ENCODE measurements around the gene PTCD1. TPM values are rescaled to one million over a fixed set of nuclear protein-coding genes. Genes with fewer than 3 reads are reported as not detected.

Gene PTCD1
- total and polyA plus RNA-seq, 2 experiments from 2014 or later: 2.8 to 5.2 TPM

GRCh38 chr7:99379043-99379577 lies 59.5 kb downstream of the PTCD1 start:
- H3K9me2 ChIP-seq (ENCODE audit: insufficient read depth): no peaks in the 10 kb centered on the region
- no peak overlapping the region for H2AFZ ChIP-seq
- no peaks in the 10 kb centered on the region for H4K20me1 ChIP-seq (ENCODE audit: insufficient read depth)
- TF ChIP-seq EZH2phosphoT487 (IDR thresholded peaks at IDR 0.05; ENCODE audit: insufficient read depth, low read depth) (no peak), EZH2 (IDR thresholded peaks at IDR 0.05; ENCODE audit: insufficient read depth, poor library complexity, severe bottlenecking) (no peak)
- in situ Hi-C loops (cut with MboI): no loop called here
- peak overlapping the region; percentile 79 for H3K9ac ChIP-seq
- peaks cover 47% of the 10 kb centered on the region for H3F3A ChIP-seq (ENCODE audit: insufficient read depth)
- peak overlapping the region; percentile 76 for H3K4me2 ChIP-seq (ENCODE audit: unreplicated experiment)
- peaks cover 78% of the 10 kb centered on the region for H3K79me2 ChIP-seq (ENCODE audit: insufficient read depth)
- 0 to 3% methylated on average over 7 of the region's 7 CpGs for whole genome bisulfite sequencing, 2 experiments (ENCODE audit: low coverage in 1 of 2, low lambda C conversion rate in 2 of 2, missing lambda C conversion rate in 2 of 2)
- no peaks in the 10 kb centered on the region for H3K9me3 ChIP-seq (ENCODE audit: low read depth)
- H3K27ac ChIP-seq: peak overlapping the region; percentile 96
- peak; percentile 98 for DNase-seq
- H3K4me1 ChIP-seq (ENCODE audit: insufficient read depth): peaks cover 34% of the 10 kb centered on the region
- H3K27me3 ChIP-seq (replicated peaks; ENCODE audit: insufficient read depth): no peaks in the 10 kb centered on the region
- peaks cover 7% of the 10 kb centered on the region; the same call in 1 of the 2 replicates for H3K36me3 ChIP-seq (ENCODE audit: low read depth)
- peak overlapping the region; percentile 55 for H3K4me3 ChIP-seq

GRCh38 chr7:99375070-99375807 lies 63.4 kb downstream of the PTCD1 start:
- Histone ChIP-seq H3K9ac (peak overlapping the region; percentile 90), H3F3A (ENCODE audit: insufficient read depth) (peaks cover 54% of the 10 kb centered on the region), H2AFZ (0 out of 2 replicates have a peak overlapping the region, but pooled peaks have one; percentile 9), H3K79me2 (ENCODE audit: insufficient read depth) (peaks cover 40% of the 10 kb centered on the region), H3K9me2 (ENCODE audit: insufficient read depth) (no peaks in the 10 kb centered on the region), H3K9me3 (ENCODE audit: low read depth) (no peaks in the 10 kb centered on the region), H3K4me3 (peak overlapping the region; percentile 88), H3K4me1 (ENCODE audit: insufficient read depth) (peaks cover 32% of the 10 kb centered on the region), H3K27me3 (replicated peaks; ENCODE audit: insufficient read depth) (no peaks in the 10 kb centered on the region), H3K4me2 (ENCODE audit: unreplicated experiment) (peak overlapping the region; percentile 77), H3K36me3 (ENCODE audit: low read depth) (peaks cover 7% of the 10 kb centered on the region; the same call in 1 of the 2 replicates), H3K27ac (peak overlapping the region; percentile 64), H4K20me1 (ENCODE audit: insufficient read depth) (no peaks in the 10 kb centered on the region)
- WGBS, 2 experiments (ENCODE audit: low coverage in 1 of 2, low lambda C conversion rate in 2 of 2, missing lambda C conversion rate in 2 of 2): 3 to 4% methylated on average over 19 to 44 of the region's 58 CpGs
- in situ Hi-C loops (cut with MboI): no loop called here
- no peak for TF ChIP-seq EZH2phosphoT487 (IDR thresholded peaks at IDR 0.05; ENCODE audit: insufficient read depth, low read depth)
- TF ChIP-seq EZH2 (IDR thresholded peaks at IDR 0.05; ENCODE audit: insufficient read depth, poor library complexity, severe bottlenecking): no peak
- DNase-seq: peak; percentile 87

DNA sequence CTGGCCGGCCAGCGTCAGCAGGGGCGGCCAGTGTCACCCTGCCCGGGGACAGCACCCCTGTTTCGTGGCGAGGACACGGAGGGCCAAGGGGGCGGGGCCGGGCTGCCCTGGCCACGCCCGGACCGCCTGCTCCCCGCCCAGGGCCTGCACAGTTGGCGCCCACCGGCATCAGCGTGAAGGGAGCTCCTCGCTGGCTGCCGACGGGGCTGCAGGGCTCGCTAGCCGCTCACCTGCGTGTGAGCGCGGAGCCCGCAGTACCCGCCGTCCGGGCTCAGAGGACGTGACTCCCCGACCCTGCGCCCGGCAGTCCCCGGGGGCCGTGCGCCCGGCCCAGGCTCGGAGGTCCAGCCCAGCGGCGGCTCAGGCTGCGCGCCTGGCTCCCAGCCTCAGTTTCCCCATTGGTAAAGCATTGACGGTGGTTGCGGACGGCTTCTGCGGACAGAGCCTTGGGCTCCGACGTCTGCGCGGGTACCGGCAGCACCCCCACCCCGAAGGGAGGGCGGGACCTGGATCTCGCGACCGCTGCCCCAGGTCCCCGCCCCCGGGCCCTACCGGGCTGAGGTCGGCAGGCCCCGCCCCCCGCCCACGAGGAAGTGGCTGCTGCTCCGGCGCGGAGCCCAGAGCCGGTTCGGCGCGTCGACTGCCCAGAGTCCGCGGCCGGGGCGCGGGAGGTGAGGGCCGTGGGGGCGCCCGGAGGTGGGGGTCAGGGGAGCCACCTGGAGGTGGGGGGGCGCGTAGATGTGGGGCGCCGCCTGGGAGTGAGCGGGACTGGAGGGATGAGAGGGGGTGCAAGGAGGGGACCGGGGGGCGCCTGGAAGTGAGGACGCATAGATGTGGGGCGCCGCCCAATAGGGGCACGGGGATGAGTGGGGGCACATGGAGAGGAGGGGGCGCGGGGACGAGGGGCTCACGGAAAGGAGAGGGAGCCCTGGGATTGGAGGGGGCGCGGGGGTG lies 64.2 kb downstream of the PTCD1 start, which contains the start of gene ARPC1B:
Gene ARPC1B, plus strand, starts transcription at position 620 of the 954 bp plus-strand sequence. CDS start 10,985 bp downstream, outside the sequence.
- Histone ChIP-seq H3K4me2 (ENCODE audit: unreplicated experiment) (peak within 1 kb of the TSS; percentile 77), H2AFZ (peak within 1 kb of the TSS; percentile 83), H3K4me3 (peak within 1 kb of the TSS; percentile 88), H3K79me2 (ENCODE audit: insufficient read depth) (peaks cover 34% of the 10 kb centered on the region), H3K36me3 (ENCODE audit: low read depth) (peaks cover 7% of the 10 kb centered on the region; the same call in 1 of the 2 replicates), H3F3A (ENCODE audit: insufficient read depth) (peaks cover 48% of the 10 kb centered on the region), H3K27me3 (replicated peaks; ENCODE audit: insufficient read depth) (no peaks in the 10 kb centered on the region), H4K20me1 (ENCODE audit: insufficient read depth) (no peaks in the 10 kb centered on the region), H3K4me1 (ENCODE audit: insufficient read depth) (peaks cover 23% of the 10 kb centered on the region), H3K9ac (peak within 1 kb of the TSS; percentile 90), H3K27ac (peak within 1 kb of the TSS; percentile 64), H3K9me2 (ENCODE audit: insufficient read depth) (no peaks in the 10 kb centered on the region), H3K9me3 (ENCODE audit: low read depth) (no peaks in the 10 kb centered on the region)
- in situ Hi-C loops (cut with MboI): no loop called here
- TF ChIP-seq EZH2 (IDR thresholded peaks at IDR 0.05; ENCODE audit: insufficient read depth, poor library complexity, severe bottlenecking) (no peak), EZH2phosphoT487 (IDR thresholded peaks at IDR 0.05; ENCODE audit: insufficient read depth, low read depth) (no peak)
- WGBS, 2 experiments (ENCODE audit: low coverage in 1 of 2, low lambda C conversion rate in 2 of 2, missing lambda C conversion rate in 2 of 2): 2% methylated on average over 58 to 94 of the region's 95 CpGs
- DNase-seq: peak; percentile 95

All from GM23248 (cell line).